ENCODE data around the gene MIER2. TPM values are rescaled to one million over a fixed set of nuclear protein-coding genes. Genes with fewer than 3 reads are reported as not detected.

Gene MIER2
- total and polyA plus RNA-seq, 10 of the 15 experiments (the other 5 are each of a cell fraction or from before 2014, with no cell fraction given), result 0.48 to 23.6 (median 12.1) TPM

DNA sequence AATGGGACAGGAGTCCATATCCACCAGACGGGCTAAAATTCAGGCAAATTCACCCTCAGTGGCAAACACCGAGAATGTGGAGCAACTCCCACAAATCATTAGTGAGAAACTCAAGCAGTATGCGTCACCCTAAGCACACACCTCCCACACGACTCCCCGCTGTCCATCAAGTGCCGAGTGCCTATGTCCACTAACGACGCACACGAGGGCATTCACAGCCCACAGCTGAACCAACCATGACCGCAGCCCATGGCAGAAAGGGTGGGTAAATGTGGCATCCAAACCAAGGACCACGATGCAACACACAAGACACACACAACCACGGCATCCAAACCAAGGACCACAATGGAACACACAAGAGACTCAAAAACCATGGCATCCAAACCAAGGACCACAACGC lies 22.0 kb downstream of the MIER2 start:
- Histone ChIP-seq H3K79me2 (ENCODE audit: control insufficient read depth, insufficient read depth, low read length) (no peaks in the 10 kb centered on the region), H2AFZ (ENCODE audit: control insufficient read depth, low read depth, low read length) (no peak overlapping the region), H3K9me3 (replicated peaks; ENCODE audit: control insufficient read depth, insufficient read depth, low read length) (no peaks in the 10 kb centered on the region; the same call in 2 of the 3 replicates), H3K4me2 (ENCODE audit: control insufficient read depth, insufficient read depth) (no peak overlapping the region), H3K9ac (ENCODE audit: control insufficient read depth, insufficient read depth, low read length) (no peak overlapping the region), H3K27ac (ENCODE audit: control insufficient read depth, insufficient read depth) (no peak overlapping the region), H3K4me3 (no peak overlapping the region), H4K20me1 (ENCODE audit: control insufficient read depth, insufficient read depth) (no peaks in the 10 kb centered on the region), H3K27me3 (replicated peaks in 1 of 2; ENCODE audit: control insufficient read depth in 2 of 2, insufficient read depth in 2 of 2, low read length in 1 of 2) (no peaks in the 10 kb centered on the region), H3K36me3 (ENCODE audit: control insufficient read depth in 2 of 2, insufficient read depth in 2 of 2, low read length in 1 of 2) (peaks cover 19 to 25% of the 10 kb centered on the region in 2 experiments), H3K4me1 (ENCODE audit: control insufficient read depth, insufficient read depth, low read length) (no peaks in the 10 kb centered on the region)
- SMC1A ChIA-PET (ENCODE audit: uncharacterized antibody, unreplicated experiment), result no interaction called here
- intact Hi-C loops (cut with micrococcal nuclease; ENCODE audit: unreplicated experiment), result no loop called here
- WGBS (ENCODE audit: insufficient coverage, insufficient replicate concordance, low lambda C conversion rate, missing lambda C conversion rate), result 89% methylated on average over 13 of the region's 13 CpGs
- POLR2A ChIA-PET, result no interaction called here
- no peak for ATAC-seq
- DNase-seq (ENCODE audit: low read depth, low spot score), result no peak
- RAD21 ChIA-PET (ENCODE audit: unreplicated experiment), result no interaction called here
- FAIRE-seq, result no peak
- BruUV-seq (replicated peaks), result TSS peak; percentile 39
- CTCF ChIA-PET, result no interaction called here
- in situ Hi-C loops (cut with MboI), result no loop called here
- TF ChIP-seq ZNF274 (IDR thresholded peaks at IDR 0.05; ENCODE audit: insufficient read depth, insufficient read length), result no peak
- no peak for TF ChIP-seq RUNX3 (IDR thresholded peaks at IDR 0.05; ENCODE audit: low read length)
- TF ChIP-seq CHD4 (IDR thresholded peaks at IDR 0.05), result no peak
- no peak for TF ChIP-seq ZNF207 (IDR thresholded peaks at IDR 0.05; ENCODE audit: borderline replicate concordance)
- no peak for TF ChIP-seq ESRRA (IDR thresholded peaks at IDR 0.05; ENCODE audit: low read length)

GRCh38 chr19:318509-318774 lies 26.2 kb downstream of the MIER2 start:
- Histone ChIP-seq H3K36me3 (ENCODE audit: control insufficient read depth in 2 of 2, insufficient read depth in 2 of 2, low read length in 1 of 2) (peaks cover 4 to 10% of the 10 kb centered on the region in 2 experiments; a peak in 3 of 4 replicates), H3K9ac (ENCODE audit: control insufficient read depth, insufficient read depth, low read length) (no peak overlapping the region), H3K4me1 (ENCODE audit: control insufficient read depth, insufficient read depth, low read length) (no peaks in the 10 kb centered on the region), H3K27ac (ENCODE audit: control insufficient read depth, insufficient read depth) (no peak overlapping the region), H2AFZ (ENCODE audit: control insufficient read depth, low read depth, low read length) (no peak overlapping the region), H3K4me3 (no peak overlapping the region), H4K20me1 (ENCODE audit: control insufficient read depth, insufficient read depth) (no peaks in the 10 kb centered on the region), H3K4me2 (ENCODE audit: control insufficient read depth, insufficient read depth) (no peak overlapping the region), H3K27me3 (replicated peaks in 1 of 2; ENCODE audit: control insufficient read depth in 2 of 2, insufficient read depth in 2 of 2, low read length in 1 of 2) (no peaks in the 10 kb centered on the region), H3K9me3 (replicated peaks; ENCODE audit: control insufficient read depth, insufficient read depth, low read length) (no peaks in the 10 kb centered on the region; the same call in 2 of the 3 replicates), H3K79me2 (ENCODE audit: control insufficient read depth, insufficient read depth, low read length) (no peaks in the 10 kb centered on the region)
- DNase-seq (ENCODE audit: low read depth, low spot score) (no peak), ATAC-seq (no peak), FAIRE-seq (no peak)
- intact Hi-C loops (cut with micrococcal nuclease; ENCODE audit: unreplicated experiment), result no loop called here
- RAD21 ChIA-PET (ENCODE audit: unreplicated experiment), result no interaction called here
- POLR2A ChIA-PET, result no interaction called here
- CTCF ChIA-PET, result no interaction called here
- BruUV-seq (replicated peaks), result no TSS peak
- in situ Hi-C loops (cut with MboI), result no loop called here
- WGBS (ENCODE audit: insufficient coverage, insufficient replicate concordance, low lambda C conversion rate, missing lambda C conversion rate), result 73% methylated on average over 5 of the region's 5 CpGs
- SMC1A ChIA-PET (ENCODE audit: uncharacterized antibody, unreplicated experiment), result no interaction called here
- TF ChIP-seq POLR2AphosphoS5 (IDR thresholded peaks at IDR 0.05; ENCODE audit: low read length), result no peak
- TF ChIP-seq CBX3 (IDR thresholded peaks at IDR 0.05; ENCODE audit: borderline replicate concordance, low read depth), result no peak
- no peak for TF ChIP-seq ZBED1 (IDR thresholded peaks at IDR 0.05; ENCODE audit: borderline replicate concordance)
- no peak for TF ChIP-seq ZZZ3 (IDR thresholded peaks at IDR 0.05; ENCODE audit: control insufficient read depth, insufficient read length, low read depth)
- TF ChIP-seq SMC3 (IDR thresholded peaks at IDR 0.05; ENCODE audit: borderline replicate concordance, low read length), result no peak
- no peak for TF ChIP-seq MEF2A (IDR thresholded peaks at IDR 0.05; ENCODE audit: insufficient read depth, low read depth, low read length)
- no peak for TF ChIP-seq NBN (IDR thresholded peaks at IDR 0.05)
- TF ChIP-seq NR2C2 (IDR thresholded peaks at IDR 0.05; ENCODE audit: borderline replicate concordance, control insufficient read depth, insufficient read length, low read depth), result no peak
- TF ChIP-seq LARP7 (IDR thresholded peaks at IDR 0.05), result no peak
- no peak for TF ChIP-seq NFYA (IDR thresholded peaks at IDR 0.05; ENCODE audit: borderline replicate concordance, low read depth, low read length)
- no peak for TF ChIP-seq E4F1 (IDR thresholded peaks at IDR 0.05; ENCODE audit: borderline replicate concordance, partially characterized antibody)
- TF ChIP-seq, protein P1, sequence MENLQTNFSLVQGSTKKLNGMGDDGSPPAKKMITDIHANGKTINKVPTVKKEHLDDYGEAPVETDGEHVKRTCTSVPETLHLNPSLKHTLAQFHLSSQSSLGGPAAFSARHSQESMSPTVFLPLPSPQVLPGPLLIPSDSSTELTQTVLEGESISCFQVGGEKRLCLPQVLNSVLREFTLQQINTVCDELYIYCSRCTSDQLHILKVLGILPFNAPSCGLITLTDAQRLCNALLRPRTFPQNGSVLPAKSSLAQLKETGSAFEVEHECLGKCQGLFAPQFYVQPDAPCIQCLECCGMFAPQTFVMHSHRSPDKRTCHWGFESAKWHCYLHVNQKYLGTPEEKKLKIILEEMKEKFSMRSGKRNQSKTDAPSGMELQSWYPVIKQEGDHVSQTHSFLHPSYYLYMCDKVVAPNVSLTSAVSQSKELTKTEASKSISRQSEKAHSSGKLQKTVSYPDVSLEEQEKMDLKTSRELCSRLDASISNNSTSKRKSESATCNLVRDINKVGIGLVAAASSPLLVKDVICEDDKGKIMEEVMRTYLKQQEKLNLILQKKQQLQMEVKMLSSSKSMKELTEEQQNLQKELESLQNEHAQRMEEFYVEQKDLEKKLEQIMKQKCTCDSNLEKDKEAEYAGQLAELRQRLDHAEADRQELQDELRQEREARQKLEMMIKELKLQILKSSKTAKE (IDR thresholded peaks at IDR 0.05; ENCODE audit: low read depth, poor library complexity, severe bottlenecking), result no peak
- no peak for TF ChIP-seq YBX1 (IDR thresholded peaks at IDR 0.05)

All from GM12878 (cell line).